Natural killer cell (primary cell): ENCODE data around the gene PPP1R18. TPM values are rescaled to one million over a fixed set of nuclear protein-coding genes. Genes with fewer than 3 reads are reported as not detected.
A peak's percentile ranks its signal among the peaks of the same experiment; 100 is the strongest.
"Not testable (repeated sequence)": the region's sequence is repeated elsewhere in the genome, so short reads cannot be mapped to it uniquely, and the experiment has no call there.

ENCODE experiments used
- ATAC-seq, 3 donors: fragments of 150-1000 bp in 2 of 3; fragments of 200-7000 bp in 1 of 3; cut with Tn5 transposase; 1 replicate in 1 of 3; 2 replicates in 2 of 3; pipeline ENCODE4 v1.10.0; 2021; ENCODE audit warnings: mild to moderate bottlenecking in 2 of 3, moderate library complexity in 2 of 3
- DNase-seq, 2 donors: peaks; one replicate each; pipeline versions ENCODE4 v3.0.0 to v3.0.0-alpha.2; 2013 to 2021; ENCODE audit warnings: mixed read lengths in 1 of 2
- H3K27ac ChIP-seq: one replicate; pipeline ENCODE4 v1.5.1; 2013; ENCODE audit warnings: mild to moderate bottlenecking, low read length
- H3K27me3 ChIP-seq: one replicate; pipeline ENCODE4 v1.6.1; 2013; ENCODE audit warnings: low read length; ENCODE audit not compliant: control insufficient read depth, insufficient read depth
- H3K36me3 ChIP-seq: one replicate; pipeline ENCODE4 v1.6.1; 2013; ENCODE audit warnings: low read length; ENCODE audit not compliant: control insufficient read depth, insufficient read depth
- H3K4me1 ChIP-seq: one replicate; pipeline ENCODE4 v1.6.1; 2013; ENCODE audit warnings: low read length; ENCODE audit not compliant: control insufficient read depth, insufficient read depth
- H3K4me3 ChIP-seq: one replicate; pipeline ENCODE4 v1.5.1; 2013; ENCODE audit warnings: low read length
- H3K9me3 ChIP-seq: one replicate; pipeline ENCODE4 v1.6.1; 2013; ENCODE audit warnings: low read length; ENCODE audit not compliant: control insufficient read depth, insufficient read depth
- H3K27ac Mint-ChIP-seq, 2 donors: one replicate each; pipeline ENCODE4 v1.8.0; 2022; ENCODE audit warnings: mild to moderate bottlenecking in 2 of 2, mixed read lengths in 2 of 2, moderate library complexity in 1 of 2
- H3K27me3 Mint-ChIP-seq, 2 donors: one replicate each; pipeline ENCODE4 v1.8.0; 2022; ENCODE audit warnings: low read depth in 2 of 2, mixed read lengths in 2 of 2
- H3K36me3 Mint-ChIP-seq: one replicate; pipeline ENCODE4 v1.8.0; 2022; ENCODE audit warnings: mixed read lengths
- H3K4me1 Mint-ChIP-seq, 2 donors: one replicate each; pipeline ENCODE4 v1.8.0; 2022; ENCODE audit warnings: mixed read lengths in 2 of 2
- H3K4me3 Mint-ChIP-seq: one replicate; pipeline ENCODE4 v1.8.0; 2022; ENCODE audit warnings: mild to moderate bottlenecking, moderate library complexity, mixed read lengths
- H3K9me3 Mint-ChIP-seq, 2 donors: one replicate each; pipeline ENCODE4 v1.8.0; 2022; ENCODE audit warnings: mixed read lengths in 2 of 2
- WGBS: methylation state at CpG from one replicate; pipeline ENCODE4 v1.1.7; 2013; ENCODE audit warnings: missing lambda C conversion rate; ENCODE audit not compliant: insufficient coverage; 5-methylcytosine and 5-hydroxymethylcytosine counted together
- intact Hi-C: fragments of 100-400 bp; cut with micrococcal nuclease; formaldehyde crosslinking; loops from one replicate; pipeline ENCODE4 v1.14.2; 2022
- total RNA-seq, 4 donors: library from RNA; stranded (reverse); fragments of 120-200 nt in 1 of 4; gene quantifications; one replicate each; pipeline versions ENCODE4 v1.2.3 to v1.2.4, GENCODE V29; 2013 to 2022
- TF ChIP-seq, protein P1 (sequence below): fragments of 200-600 bp; IDR thresholded peaks from one replicate; pipeline ENCODE4 v1.8.0; 2022; ENCODE audit warnings: antibody characterized with exemption

The PPP1R18 gene
- total RNA-seq, 3 donors from 2014 or later (not counting 1 experiment from before 2014, with no cell fraction given) = 183 to 260 (median 219) TPM

DNA sequence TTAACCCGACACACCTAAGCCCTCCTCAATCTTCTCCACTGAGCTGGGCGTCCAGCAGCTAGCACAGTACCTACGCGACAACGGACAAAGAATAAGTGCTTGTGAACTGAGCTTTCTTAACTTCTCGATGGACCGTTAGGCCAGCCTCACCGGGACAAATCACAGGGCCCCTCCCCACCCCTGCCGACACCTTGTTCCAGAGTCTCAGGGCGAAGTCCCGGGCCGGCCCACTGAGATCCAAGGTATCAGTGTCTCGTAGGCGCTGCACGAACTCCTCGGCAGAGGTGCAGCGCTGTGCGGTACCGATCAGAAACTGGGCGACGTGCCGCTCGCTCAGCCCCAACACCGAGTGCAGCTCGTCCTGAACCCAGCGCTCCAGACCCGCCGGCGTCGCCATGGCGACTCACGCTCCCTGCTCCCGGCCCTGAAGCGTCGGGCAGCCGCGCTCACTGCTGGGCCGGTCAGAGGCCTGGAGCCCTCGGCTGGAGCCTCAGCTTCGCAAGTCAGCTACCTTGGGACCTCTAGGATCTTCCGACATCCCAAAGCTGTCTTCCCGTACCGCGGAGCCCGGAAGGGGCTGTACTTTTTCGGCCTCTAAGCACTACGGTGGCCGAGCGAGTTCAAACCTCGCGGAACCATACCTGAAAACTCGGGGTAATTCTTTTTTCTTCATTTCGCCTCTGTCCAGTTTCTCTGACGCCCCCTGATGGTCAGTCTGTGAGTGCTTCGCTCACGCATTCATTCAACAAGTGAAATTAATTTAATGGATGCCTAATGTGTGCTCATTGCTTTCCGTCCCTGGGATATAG is 13.8 kb downstream of the PPP1R18 start, which contains the start of gene DHX16:
DHX16 (minus strand) TSS at position 562 of the 809 bp plus-strand sequence; CDS start at position 397, 165 bp downstream.
- Mint-ChIP-seq H3K4me3 (peak within 1 kb of the TSS; percentile 87), H3K27me3 (no peaks in the 10 kb centered on the region), H3K4me1 (peaks cover 27 to 49% of the 10 kb centered on the region in 2 donors), H3K27ac (peak within 1 kb of the TSS; percentile 83 to 85), H3K36me3 (peaks cover 10% of the 10 kb centered on the region), H3K9me3 (no peaks in the 10 kb centered on the region)
- Histone ChIP-seq H3K4me1 (peaks cover 17% of the 10 kb centered on the region), H3K36me3 (peaks cover 34% of the 10 kb centered on the region), H3K9me3 (no peaks in the 10 kb centered on the region), H3K4me3 (peak within 1 kb of the TSS; percentile 76), H3K27ac (peak within 1 kb of the TSS; percentile 24), H3K27me3 (no peaks in the 10 kb centered on the region)
- intact Hi-C loops = loop anchor here (1.0 to 2.0 kb wide), 4 partner anchors 46 to 190 kb away; partner anchors contain the start of genes ATAT1, MRPS18B and PPP1R10
- WGBS = under 1% methylated on average over 56 of the region's 57 CpGs
- DNase-seq (peak; percentile 85 to 96), ATAC-seq (peak; percentile 88 to 97 (median 89))
- TF ChIP-seq, protein P1, sequence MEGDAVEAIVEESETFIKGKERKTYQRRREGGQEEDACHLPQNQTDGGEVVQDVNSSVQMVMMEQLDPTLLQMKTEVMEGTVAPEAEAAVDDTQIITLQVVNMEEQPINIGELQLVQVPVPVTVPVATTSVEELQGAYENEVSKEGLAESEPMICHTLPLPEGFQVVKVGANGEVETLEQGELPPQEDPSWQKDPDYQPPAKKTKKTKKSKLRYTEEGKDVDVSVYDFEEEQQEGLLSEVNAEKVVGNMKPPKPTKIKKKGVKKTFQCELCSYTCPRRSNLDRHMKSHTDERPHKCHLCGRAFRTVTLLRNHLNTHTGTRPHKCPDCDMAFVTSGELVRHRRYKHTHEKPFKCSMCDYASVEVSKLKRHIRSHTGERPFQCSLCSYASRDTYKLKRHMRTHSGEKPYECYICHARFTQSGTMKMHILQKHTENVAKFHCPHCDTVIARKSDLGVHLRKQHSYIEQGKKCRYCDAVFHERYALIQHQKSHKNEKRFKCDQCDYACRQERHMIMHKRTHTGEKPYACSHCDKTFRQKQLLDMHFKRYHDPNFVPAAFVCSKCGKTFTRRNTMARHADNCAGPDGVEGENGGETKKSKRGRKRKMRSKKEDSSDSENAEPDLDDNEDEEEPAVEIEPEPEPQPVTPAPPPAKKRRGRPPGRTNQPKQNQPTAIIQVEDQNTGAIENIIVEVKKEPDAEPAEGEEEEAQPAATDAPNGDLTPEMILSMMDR = peak; percentile 68

- Mint-ChIP-seq H3K4me1 (peaks cover 22 to 34% of the 10 kb centered on the region in 2 donors), H3K9me3 (no peaks in the 10 kb centered on the region), H3K27ac (peak overlapping the region in 1 of 2 donors; percentile 47), H3K27me3 (no peaks in the 10 kb centered on the region), H3K4me3 (peak overlapping the region; percentile 59), H3K36me3 (peaks cover 2% of the 10 kb centered on the region)
- H3K9me3 ChIP-seq = no peaks in the 10 kb centered on the region
- H3K4me3 ChIP-seq = no peak overlapping the region
- H3K36me3 ChIP-seq = peaks cover 29% of the 10 kb centered on the region
- no peak for ATAC-seq
- H3K27me3 ChIP-seq = no peaks in the 10 kb centered on the region
- TF ChIP-seq, protein P1 = no peak
- DNase-seq = peak in 1 of 2 donors; percentile 22
- intact Hi-C loops = no loop called here
- H3K27ac ChIP-seq = no peak overlapping the region
- H3K4me1 ChIP-seq = peaks cover 17% of the 10 kb centered on the region
- WGBS = 98% methylated on average over 22 of the region's 27 CpGs
Measured at GRCh38 chr6:30670760-30671527, 15.5 kb downstream of the PPP1R18 start.

DNA sequence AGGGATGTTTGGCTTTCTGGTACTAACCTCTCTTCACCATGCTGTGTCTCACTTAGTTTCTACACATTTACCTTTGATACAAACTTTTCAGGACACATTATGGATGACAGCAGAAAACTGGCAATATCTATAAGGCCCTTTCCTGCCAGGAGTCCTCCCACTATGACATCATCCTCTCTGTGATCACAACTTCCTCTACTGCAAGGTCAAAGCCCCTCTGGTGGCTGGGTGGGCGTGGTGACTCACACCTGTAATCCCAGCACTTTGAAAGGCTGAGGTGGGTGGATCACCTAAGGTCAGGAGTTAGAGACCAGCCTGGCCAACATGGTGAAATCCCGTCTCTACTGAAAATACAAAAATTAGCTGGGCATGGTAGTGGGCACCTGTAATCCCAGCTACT is 20.1 kb downstream of the PPP1R18 start:
- H3K27me3 ChIP-seq, H3K27ac Mint-ChIP-seq, H3K4me3 ChIP-seq, H3K9me3 ChIP-seq, DNase-seq, H3K4me1 ChIP-seq, H3K27ac ChIP-seq, H3K4me3 Mint-ChIP-seq, H3K9me3 Mint-ChIP-seq, ATAC-seq, H3K27me3 Mint-ChIP-seq, intact Hi-C loops: not testable (repeated sequence)
- 85% methylated on average over 2 of the region's 2 CpGs for WGBS
- H3K36me3 ChIP-seq = peaks cover 67% of the 10 kb centered on the region
- Mint-ChIP-seq H3K4me1 (peaks cover 7 to 12% of the 10 kb centered on the region in 2 donors), H3K36me3 (peaks cover 17% of the 10 kb centered on the region)
